SKM-1 treated with dmso at 0.1 percent for 144 hours (cell line): ENCODE data around the gene RNF149.

ENCODE experiments used
- DNase-seq: peaks from one replicate; lab custom pipeline; 2025; ENCODE audit not compliant: unreplicated experiment; lab: John Stamatoyannopoulos, UW

The RNF149 gene

DNA sequence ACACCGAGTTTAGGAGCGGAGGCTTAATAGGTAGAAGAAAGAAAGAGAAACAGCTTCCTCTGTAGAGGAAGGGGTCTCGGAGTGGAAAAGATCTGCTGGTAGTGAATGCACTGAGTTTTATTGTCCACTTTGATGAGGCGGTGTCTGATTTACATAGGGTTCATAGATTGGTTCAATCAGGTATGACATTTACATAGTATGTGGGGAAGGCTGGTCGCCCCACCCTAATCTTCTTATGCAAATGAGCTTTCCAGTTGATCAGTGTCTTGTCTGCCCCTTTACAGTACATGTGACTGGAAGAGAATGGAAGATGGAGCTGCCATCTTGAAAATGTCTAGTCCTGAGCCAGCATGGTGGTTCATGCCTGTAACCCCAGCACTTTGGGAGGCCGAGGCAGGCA lies 75.7 kb downstream of the RNF149 start:
- no peak for DNase-seq

DNA sequence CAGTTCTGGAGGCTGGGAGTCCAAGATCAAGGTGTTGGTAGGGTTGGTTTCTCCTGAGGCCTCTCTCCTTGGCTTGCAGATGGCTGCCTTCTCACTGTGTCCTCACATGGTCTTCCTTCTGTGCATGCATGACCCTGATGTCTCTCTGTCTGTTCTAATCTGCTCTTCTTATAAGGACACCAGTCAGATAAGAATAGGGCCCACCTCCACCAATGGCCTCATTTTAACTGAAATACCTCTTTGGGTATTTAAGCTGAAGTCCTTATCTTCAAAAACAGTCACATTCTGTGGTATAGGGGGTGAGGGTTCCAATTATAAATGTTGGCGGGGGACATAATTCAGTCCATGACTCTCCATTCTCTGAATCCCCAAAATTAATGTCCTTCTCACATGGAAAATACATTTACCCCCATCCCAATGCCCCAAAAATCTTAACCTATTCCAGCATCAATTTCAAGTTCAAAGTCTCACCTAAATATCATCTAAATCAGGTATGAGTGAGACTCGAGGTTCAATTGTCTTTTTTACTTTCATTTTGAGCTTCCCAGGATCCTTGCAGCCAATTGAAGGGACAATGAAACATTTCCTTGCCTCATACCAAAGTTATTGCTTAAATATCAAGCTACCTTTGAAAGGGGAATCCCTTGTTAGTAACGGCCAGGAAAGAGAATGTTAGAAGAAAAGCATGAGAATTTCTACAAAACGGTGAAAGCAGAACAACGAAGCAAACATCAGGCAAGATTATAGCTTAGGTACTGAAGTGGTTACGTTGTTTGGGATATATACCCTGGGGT lies 76.4 kb downstream of the RNF149 start:
- no peak for DNase-seq

DNA sequence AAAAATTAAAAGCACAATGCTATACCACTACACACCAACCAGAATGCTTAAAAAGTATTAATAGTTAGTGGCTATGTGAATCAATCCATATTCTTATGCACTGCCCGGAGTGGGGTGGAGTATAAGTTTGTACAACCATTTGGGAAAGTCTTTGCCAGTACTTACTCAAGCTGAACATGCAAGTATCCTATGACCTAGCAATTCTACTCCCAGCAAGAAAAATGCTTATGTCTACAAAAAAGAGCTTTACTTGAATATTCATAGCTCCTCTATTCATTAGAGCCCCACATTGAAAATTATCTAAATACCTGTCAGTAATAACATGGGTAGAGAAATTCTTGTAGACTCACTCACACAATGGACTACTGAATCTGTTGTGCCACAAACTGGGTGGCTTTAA lies 77.3 kb downstream of the RNF149 start:
- no peak for DNase-seq

DNA sequence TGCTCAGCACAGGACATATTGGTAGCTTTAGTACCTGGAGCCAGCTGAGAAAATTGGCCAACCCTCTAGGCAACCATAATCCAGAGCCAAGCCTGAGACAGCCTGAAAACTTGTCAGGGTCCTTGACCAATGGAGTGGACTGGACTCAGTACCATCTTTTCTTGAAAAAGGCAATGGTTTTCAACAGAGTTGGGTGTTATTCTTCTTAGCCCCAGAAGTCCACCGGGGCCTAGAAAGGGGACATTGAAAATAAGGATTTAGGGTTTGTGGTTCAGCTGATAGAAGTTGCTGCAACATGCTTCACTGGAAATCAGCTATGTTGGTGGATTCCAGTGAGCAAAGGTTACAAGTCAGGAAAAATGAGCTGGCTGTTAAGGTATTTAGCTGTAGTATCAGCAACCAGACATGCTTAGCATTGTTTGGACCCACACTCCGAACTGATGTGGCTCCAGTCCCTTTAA lies 77.9 kb downstream of the RNF149 start:
- no peak for DNase-seq
